Measurements from ENCODE around the gene SMURF2. TPM values are rescaled to one million over a fixed set of nuclear protein-coding genes. Genes with fewer than 3 reads are reported as not detected.

Gene SMURF2
- total and polyA plus RNA-seq, 8 donors: 41.6 to 67.6 (median 52.7) TPM

DNA sequence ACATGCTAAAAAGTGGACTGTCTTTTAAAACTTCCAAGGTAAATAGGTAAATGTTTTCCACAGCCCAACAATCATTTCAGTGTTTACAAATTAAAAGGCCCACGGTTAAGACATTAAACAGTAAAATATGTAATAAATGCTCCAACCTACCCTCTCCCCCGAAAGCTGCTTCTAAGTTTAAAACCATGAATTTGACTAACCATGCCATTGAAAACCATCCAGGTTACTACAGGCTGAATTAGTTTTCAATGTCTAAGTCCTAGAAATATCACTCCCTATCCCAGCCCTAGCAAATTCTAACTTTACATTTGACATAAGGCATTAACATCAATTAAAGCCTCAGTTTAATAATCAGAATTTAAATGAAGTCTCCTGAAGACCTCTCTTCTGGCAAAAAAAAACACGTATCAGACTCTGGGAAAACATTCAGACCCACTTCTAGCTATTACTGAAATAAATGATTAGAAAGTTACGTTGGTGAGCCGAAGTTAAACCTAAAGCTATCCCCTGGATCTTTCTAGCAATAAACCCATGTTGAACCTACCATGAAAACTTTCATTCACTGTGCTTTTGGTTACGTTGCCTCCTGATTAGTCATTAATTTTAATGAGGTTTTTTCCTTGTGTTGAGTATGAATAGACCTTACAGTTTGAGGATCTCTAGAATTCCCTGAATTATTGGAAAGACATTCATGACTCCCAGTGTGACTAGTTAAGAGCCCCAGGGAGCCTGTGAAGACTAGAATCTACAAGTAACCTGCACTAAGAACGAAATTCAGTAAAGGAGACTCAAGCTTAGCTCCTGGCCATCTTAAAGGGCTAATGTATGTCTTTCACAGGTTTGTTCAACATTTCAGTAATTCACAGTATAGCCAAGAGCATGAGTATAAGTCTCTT, 163.6 kb downstream of the SMURF2 start:
- Histone ChIP-seq H3K4me3 (no peak overlapping the region), H3K27ac (peak overlapping the region in 1 of 2 donors; percentile 88), H3K36me3 (peaks cover 27 to 58% of the 10 kb centered on the region in 2 donors), H3K9me3 (no peaks in the 10 kb centered on the region), H3K4me1 (peaks cover 27 to 95% of the 10 kb centered on the region in 2 donors), H3K27me3 (no peaks in the 10 kb centered on the region)
- no peak for ATAC-seq
- DNase-seq: no peak
- TF ChIP-seq, protein P1, sequence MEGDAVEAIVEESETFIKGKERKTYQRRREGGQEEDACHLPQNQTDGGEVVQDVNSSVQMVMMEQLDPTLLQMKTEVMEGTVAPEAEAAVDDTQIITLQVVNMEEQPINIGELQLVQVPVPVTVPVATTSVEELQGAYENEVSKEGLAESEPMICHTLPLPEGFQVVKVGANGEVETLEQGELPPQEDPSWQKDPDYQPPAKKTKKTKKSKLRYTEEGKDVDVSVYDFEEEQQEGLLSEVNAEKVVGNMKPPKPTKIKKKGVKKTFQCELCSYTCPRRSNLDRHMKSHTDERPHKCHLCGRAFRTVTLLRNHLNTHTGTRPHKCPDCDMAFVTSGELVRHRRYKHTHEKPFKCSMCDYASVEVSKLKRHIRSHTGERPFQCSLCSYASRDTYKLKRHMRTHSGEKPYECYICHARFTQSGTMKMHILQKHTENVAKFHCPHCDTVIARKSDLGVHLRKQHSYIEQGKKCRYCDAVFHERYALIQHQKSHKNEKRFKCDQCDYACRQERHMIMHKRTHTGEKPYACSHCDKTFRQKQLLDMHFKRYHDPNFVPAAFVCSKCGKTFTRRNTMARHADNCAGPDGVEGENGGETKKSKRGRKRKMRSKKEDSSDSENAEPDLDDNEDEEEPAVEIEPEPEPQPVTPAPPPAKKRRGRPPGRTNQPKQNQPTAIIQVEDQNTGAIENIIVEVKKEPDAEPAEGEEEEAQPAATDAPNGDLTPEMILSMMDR (IDR thresholded peaks at IDR 0.05): no peak
- intact Hi-C loops (cut with DNase I): loop anchor here in 1 of 2 donors (10.0 kb wide), 1 partner anchor 174 kb away; no protein-coding TSS in a partner anchor

DNA sequence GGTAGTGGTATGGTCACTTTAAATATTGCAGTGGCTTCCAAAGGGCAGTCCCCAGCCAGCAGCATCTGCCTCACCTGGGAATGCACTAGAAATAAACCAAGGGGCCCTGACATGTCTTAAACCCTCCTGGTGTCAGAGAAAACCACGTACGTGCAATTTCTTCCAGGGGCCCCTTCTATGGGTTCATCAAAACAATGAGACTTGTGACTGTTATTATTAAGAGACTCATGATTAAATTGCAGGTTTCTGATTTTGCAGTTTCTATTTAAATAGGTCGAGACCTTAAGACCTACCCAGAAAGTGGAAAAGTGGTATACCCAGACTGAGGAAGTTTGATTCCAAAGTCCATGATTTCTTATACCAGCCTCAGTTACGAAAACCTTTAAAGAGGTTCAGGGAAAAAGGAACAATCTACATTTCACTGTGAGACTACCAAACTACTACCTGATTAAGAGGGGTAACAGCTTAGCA, 164.5 kb downstream of the SMURF2 start:
- intact Hi-C loops (cut with DNase I): loop anchor here in 1 of 2 donors (10.0 kb wide), 1 partner anchor 173 kb away; no protein-coding TSS in a partner anchor
- TF ChIP-seq, protein P1 (IDR thresholded peaks at IDR 0.05): no peak
- Histone ChIP-seq H3K9me3 (no peaks in the 10 kb centered on the region), H3K4me3 (peak overlapping the region in 1 of 2 donors; percentile 75), H3K27ac (peak overlapping the region; percentile 81 to 88), H3K27me3 (no peaks in the 10 kb centered on the region), H3K4me1 (peaks cover 21 to 93% of the 10 kb centered on the region in 2 donors), H3K36me3 (peaks cover 21 to 57% of the 10 kb centered on the region in 2 donors)
- ATAC-seq: no peak
- DNase-seq: no peak

DNA sequence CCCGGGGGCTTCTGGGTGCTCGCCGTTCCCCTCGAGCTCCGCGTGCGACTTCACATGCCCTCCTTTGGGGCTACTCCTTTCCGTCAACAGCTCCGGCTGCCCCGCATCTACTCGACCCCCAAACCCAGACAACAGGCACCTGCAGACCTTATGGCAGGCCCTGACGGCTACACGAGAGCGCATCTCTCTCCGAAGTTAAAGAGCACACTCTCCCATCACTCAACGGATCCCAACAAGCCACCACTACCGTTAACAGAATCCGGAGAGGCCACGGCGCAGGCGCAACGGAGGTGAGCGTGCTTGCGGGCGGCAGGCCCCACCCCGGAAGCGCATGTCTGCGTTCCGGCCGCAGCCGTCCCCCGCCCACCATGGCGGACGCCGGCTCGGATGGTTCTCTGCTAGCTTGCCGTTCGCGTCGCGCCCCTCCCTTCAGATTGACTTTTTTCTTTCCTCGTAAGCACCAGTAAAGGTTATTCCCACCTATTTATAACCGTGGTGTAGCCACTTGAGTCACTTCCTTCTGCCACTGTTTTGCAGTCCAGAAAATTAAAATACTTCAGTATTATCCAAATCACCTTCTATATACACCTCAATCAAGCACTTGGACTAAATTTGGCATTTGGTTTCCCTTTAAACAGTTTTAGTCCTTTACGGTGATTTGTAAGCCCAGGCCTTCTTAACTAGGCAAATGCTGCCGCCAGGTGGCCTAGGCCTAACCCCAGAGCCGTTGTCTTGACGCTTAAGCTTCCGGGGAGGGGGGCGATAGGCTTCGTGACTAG, 165.1 kb downstream of the SMURF2 start, which contains the start of gene POLG2:
TSS of gene POLG2 (minus strand) at position 269 of the 779 bp plus-strand sequence. CDS start at position 183, 86 bp downstream.
- ATAC-seq (peak; percentile 97), DNase-seq (peak; percentile 86 to 98 (median 94))
- H3K36me3 ChIP-seq: peaks cover 15 to 57% of the 10 kb centered on the region in 2 donors
- intact Hi-C loops (cut with DNase I): loop anchor here in 1 of 2 donors (10.0 kb wide), 1 partner anchor 172 kb away; no protein-coding TSS in a partner anchor
- no peaks in the 10 kb centered on the region for H3K9me3 ChIP-seq
- H3K27me3 ChIP-seq: no peaks in the 10 kb centered on the region
- H3K4me3 ChIP-seq: peak within 1 kb of the TSS; percentile 41 to 75
- TF ChIP-seq, protein P1 (IDR thresholded peaks at IDR 0.05): peak; percentile 32 to 34
- peak within 1 kb of the TSS; percentile 81 to 88 for H3K27ac ChIP-seq
- peaks cover 21 to 93% of the 10 kb centered on the region in 2 donors for H3K4me1 ChIP-seq

DNA sequence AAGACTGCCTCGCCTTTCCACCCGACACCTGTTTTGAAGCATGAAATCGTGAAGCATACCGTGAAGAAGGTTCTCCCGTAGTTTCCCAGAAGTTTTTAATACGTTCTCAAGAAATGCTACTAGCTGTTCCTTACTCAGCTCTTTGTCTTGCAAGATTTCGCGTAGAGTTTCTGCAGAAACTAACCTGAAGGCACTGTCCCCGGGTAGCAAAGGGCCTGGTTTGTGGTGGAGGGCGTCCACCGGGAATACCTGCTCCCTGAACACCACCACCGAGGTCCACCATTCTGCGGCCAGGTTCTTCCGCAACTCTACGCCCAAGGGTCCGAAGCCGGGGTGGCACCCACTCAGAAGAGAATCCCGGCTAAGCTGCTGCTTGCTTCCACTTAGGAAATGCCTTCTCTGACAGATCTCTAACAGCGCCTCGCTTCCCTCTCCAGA, 165.7 kb downstream of the SMURF2 start:
- H3K27ac ChIP-seq: peak overlapping the region; percentile 81 to 88
- peaks cover 9 to 51% of the 10 kb centered on the region in 2 donors for H3K36me3 ChIP-seq
- ATAC-seq (peak; percentile 25), DNase-seq (no peak)
- H3K9me3 ChIP-seq: no peaks in the 10 kb centered on the region
- H3K4me1 ChIP-seq: peaks cover 21 to 89% of the 10 kb centered on the region in 2 donors
- peak overlapping the region; percentile 41 to 75 for H3K4me3 ChIP-seq
- H3K27me3 ChIP-seq: no peaks in the 10 kb centered on the region
- TF ChIP-seq, protein P1 (IDR thresholded peaks at IDR 0.05): no peak
- intact Hi-C loops (cut with DNase I): loop anchor here in 1 of 2 donors (10.0 kb wide), 1 partner anchor 172 kb away; no protein-coding TSS in a partner anchor

Small RNA genes lying within 50 kb of the gene (microRNA-seq; reads per million reads assigned to microRNA genes)
- gene MIR3064 (3.0 to 4.2 reads per million in 2 donors), gene MIR5047 (0 reads per million in 2 donors)

Other genes with a start within 250 kb of the SMURF2 start
- 10 to 100 TPM; 17.3 to 34.4 TPM for gene MILR1, start 213.2 kb downstream of the SMURF2 start, total RNA-seq
- 1 to 10 TPM; 2.6 to 5.6 (median 4.3) TPM for gene MILR1, start 213.2 kb downstream of the SMURF2 start, polyA plus RNA-seq (ENCODE audit: insufficient read length in 6 of 6)
- 10 to 100 TPM; 12.6 to 12.8 TPM for gene POLG2, start 165.3 kb downstream of the SMURF2 start, total RNA-seq
- 10 to 100 TPM; 44.5 to 60.6 (median 50.8) TPM for gene POLG2, start 165.3 kb downstream of the SMURF2 start, polyA plus RNA-seq (ENCODE audit: insufficient read length in 6 of 6)
- 100 to 1,000 TPM; 712 to 729 TPM for gene DDX5, start 156.0 kb downstream of the SMURF2 start, total RNA-seq
- 100 to 1,000 TPM; 653 to 835 (median 742) TPM for gene DDX5, start 156.0 kb downstream of the SMURF2 start, polyA plus RNA-seq (ENCODE audit: insufficient read length in 6 of 6)
- gene CEP95, start 155.3 kb downstream of the SMURF2 start, total RNA-seq: 10 to 100 TPM; 21.2 to 26.3 TPM
- gene CEP95, start 155.3 kb downstream of the SMURF2 start, polyA plus RNA-seq (ENCODE audit: insufficient read length in 6 of 6): 100 to 1,000 TPM; 125 to 202 (median 151) TPM

All from left lung (tissue), 10 donors.